D721Med (cell line): ENCODE measurements around the gene LAMA5.

Source experiments
- DNase-seq: peaks from one replicate; pipeline ENCODE4 v3.0.0; 2011; ENCODE audit warnings: low spot score; ENCODE audit not compliant: insufficient read length
- FAIRE-seq: peaks from 2 replicates; lab custom pipeline; 2011; peaks lifted over from hg19 to GRCh38; lab: Jason Lieb, UNC
- CTCF ChIP-seq: IDR thresholded peaks from 2 replicates; pipeline ENCODE4 v1.5.1; 2012; ENCODE audit warnings: mild to moderate bottlenecking, control low read depth; ENCODE audit not compliant: insufficient read depth; ENCODE audit errors: missing control alignments

The LAMA5 gene

GRCh38 chr20:62358171-62359042 lies 8.7 kb downstream of the LAMA5 start:
- TF ChIP-seq CTCF: no peak
- FAIRE-seq: no peak
- DNase-seq: no peak

- DNase-seq: no peak
- TF ChIP-seq CTCF: no peak
- FAIRE-seq: no peak
These were observed 9.4 kb downstream of the LAMA5 start for GRCh38 chr20:62357681-62358080.

GRCh38 chr20:62357187-62357667 lies 9.9 kb downstream of the LAMA5 start:
- FAIRE-seq (no peak), DNase-seq (no peak)
- TF ChIP-seq CTCF: no peak

GRCh38 chr20:62356589-62357186 lies 10.4 kb downstream of the LAMA5 start:
- FAIRE-seq (no peak), DNase-seq (no peak)
- TF ChIP-seq CTCF: no peak

GRCh38 chr20:62355878-62356588 lies 11.1 kb downstream of the LAMA5 start:
- DNase-seq: peak; percentile 75
- no peak for TF ChIP-seq CTCF
- no peak for FAIRE-seq

- DNase-seq: no peak
- no peak for TF ChIP-seq CTCF
- no peak for FAIRE-seq
These were observed 11.6 kb downstream of the LAMA5 start for GRCh38 chr20:62355516-62355877.
